Bronchial epithelial cell (primary cell): Measurements from ENCODE around the gene CDSN. TPM values are rescaled to one million over a fixed set of nuclear protein-coding genes. Genes with fewer than 3 reads are reported as not detected.

Experiments
- DNase-seq: peaks from one replicate; pipeline ENCODE4 v3.0.0-alpha.2; 2010; ENCODE audit warnings: low read depth
- FAIRE-seq: peaks from 2 replicates; lab custom pipeline; 2011; peaks lifted over from hg19 to GRCh38; lab: Jason Lieb, UNC
- H3K27me3 ChIP-seq: 2 replicates; pipeline ENCODE4 v1.5.1; 2011; ENCODE audit warnings: low read length; ENCODE audit not compliant: control insufficient read depth, insufficient read depth
- H3K36me3 ChIP-seq: 2 replicates; pipeline ENCODE4 v1.5.1; 2011; ENCODE audit warnings: low read length; ENCODE audit not compliant: control insufficient read depth, insufficient read depth
- H3K4me3 ChIP-seq: 2 replicates; pipeline ENCODE4 v1.5.1; 2011; ENCODE audit warnings: mild to moderate bottlenecking, low read depth, low read length, control low read depth
- CTCF ChIP-seq: IDR thresholded peaks from 2 replicates; pipeline ENCODE4 v1.5.1; 2011; ENCODE audit warnings: mild to moderate bottlenecking, moderate library complexity, low read length, control low read depth, inconsistent platforms; ENCODE audit not compliant: insufficient read depth, severe bottlenecking
- total RNA-seq: library from RNA; depleted of rRNA; stranded (reverse); fragments of >200 nt; gene quantifications from 2 replicates; pipeline ENCODE4 v1.2.1, GENCODE V29; 2014

The CDSN gene
- total RNA-seq, 1 donor from 2014 or later = not detected

GRCh38 chr6:31163922-31164321, 43.7 kb upstream of the CDSN start:
- Histone ChIP-seq H3K36me3 (peaks cover 1% of the 10 kb centered on the region), H3K4me3 (no peak overlapping the region), H3K27me3 (no peaks in the 10 kb centered on the region)
- FAIRE-seq (no peak), DNase-seq (peak; percentile 66)
- TF ChIP-seq CTCF = no peak

GRCh38 chr6:31162463-31163165, 42.4 kb upstream of the CDSN start:
- Histone ChIP-seq H3K27me3 (no peaks in the 10 kb centered on the region), H3K4me3 (no peak overlapping the region), H3K36me3 (peaks cover 1% of the 10 kb centered on the region)
- TF ChIP-seq CTCF = no peak
- DNase-seq = no peak
- no peak for FAIRE-seq

GRCh38 chr6:31161216-31162126, 41.2 kb upstream of the CDSN start:
- TF ChIP-seq CTCF = no peak
- FAIRE-seq (no peak), DNase-seq (no peak)
- peaks cover 1% of the 10 kb centered on the region for H3K36me3 ChIP-seq
- H3K27me3 ChIP-seq = no peaks in the 10 kb centered on the region
- no peak overlapping the region for H3K4me3 ChIP-seq

GRCh38 chr6:31158863-31159855, 38.9 kb upstream of the CDSN start:
- H3K27me3 ChIP-seq = no peaks in the 10 kb centered on the region
- peak; percentile 5 for TF ChIP-seq CTCF
- peaks cover 2% of the 10 kb centered on the region for H3K36me3 ChIP-seq
- H3K4me3 ChIP-seq = peak overlapping the region; percentile 75
- no peak for FAIRE-seq
- peak; percentile 59 for DNase-seq

GRCh38 chr6:31158140-31158862, 38.1 kb upstream of the CDSN start, which contains the start of gene TCF19:
TSS of gene TCF19 (plus strand) at chr6:31158589. CDS start at chr6:31159470, 881 bp downstream.
- Histone ChIP-seq H3K4me3 (peak within 1 kb of the TSS; percentile 75), H3K27me3 (no peaks in the 10 kb centered on the region), H3K36me3 (peaks cover 2% of the 10 kb centered on the region)
- DNase-seq (peak; percentile 97), FAIRE-seq (no peak)
- no peak for TF ChIP-seq CTCF
